HEK293T (cell line): ENCODE data around the gene TRIOBP.

Experiments used
- ELF4 ChIP-seq: fragments of 450-650 bp; IDR thresholded peaks from 2 replicates; pipeline ENCODE4 v1.6.1; 2017; ENCODE audit warnings: antibody characterized with exemption
- FOXM1 ChIP-seq: fragments of 450-650 bp; IDR thresholded peaks from 2 replicates; pipeline ENCODE4 v1.6.1; 2017; ENCODE audit warnings: mild to moderate bottlenecking, borderline replicate concordance
- SP1 ChIP-seq: fragments of 450-650 bp; IDR thresholded peaks from 2 replicates; pipeline ENCODE4 v1.6.1; 2017
- SUZ12 ChIP-seq: fragments of 450-650 bp; IDR thresholded peaks from 2 replicates; pipeline ENCODE4 v1.6.1; 2016; ENCODE audit warnings: mild to moderate bottlenecking
- TARDBP ChIP-seq: fragments of 450-650 bp; IDR thresholded peaks from 2 replicates; pipeline ENCODE4 v1.6.1; 2016

- TF ChIP-seq SUZ12 (no peak), FOXM1 (no peak), SP1 (no peak), ELF4 (no peak; the same call in 1 of the 2 replicates), TARDBP (no peak)
These were observed 39.2 kb upstream of the TRIOBP start for GRCh38 chr22:37657590-37658132.
